A549 treated with AZD9567 at 1 μM for 4 hours (cell line): ENCODE results near the gene COPS4. TPM values are rescaled to one million over a fixed set of nuclear protein-coding genes. Genes with fewer than 3 reads are reported as not detected.

ENCODE experiments used
- total RNA-seq: library from RNA; stranded (reverse); fragments of 200-300 nt; extraction: Qiagen RNA extraction; gene quantifications from 5 replicates; pipeline ENCODE4 v1.2.3, GENCODE V29; 2022; ENCODE audit not compliant: insufficient read depth

The COPS4 gene
- total RNA-seq = 22.5 to 31.1 TPM (median 24.3 TPM) in 5 replicates

GRCh38 chr4:83034630-83035494 is at the start of gene COPS4:
COPS4 (plus strand) TSS chr4:83035183; CDS start chr4:83035225, 42 bp downstream.

GRCh38 chr4:83010522-83011318 is 24.3 kb upstream of the COPS4 start, which contains the start of gene LIN54:
LIN54 (minus strand) TSS chr4:83010823; CDS start chr4:82984844, 25,979 bp downstream.

GRCh38 chr4:83114576-83114975 is 79.6 kb downstream of the COPS4 start, which contains the start of gene PLAC8:
PLAC8 (minus strand) TSS chr4:83114729; CDS start chr4:83107921, 6,808 bp downstream.

Other genes starting within 250 kb of the COPS4 start
- 5.6 to 7.3 TPM (median 5.9 TPM) in 5 replicates for gene SCD5, start 236.4 kb upstream of the COPS4 start, total RNA-seq
- gene SEC31A, start 144.0 kb upstream of the COPS4 start, total RNA-seq = 80.3 to 87.2 TPM (median 84.4 TPM) in 5 replicates
- 1.4 to 5.0 TPM (median 1.7 TPM) in 5 replicates for gene THAP9, start 134.4 kb upstream of the COPS4 start, total RNA-seq
- gene LIN54, start 24.4 kb upstream of the COPS4 start, total RNA-seq = 5.7 to 8.7 TPM (median 7.1 TPM) in 5 replicates
- 0.84 to 1.3 TPM (median 1.2 TPM) in 4 of 5 replicates, not detected in the other for gene PLAC8, start 79.5 kb downstream of the COPS4 start, total RNA-seq
- gene COQ2, start 249.6 kb downstream of the COPS4 start, total RNA-seq = 15.1 to 20.8 TPM (median 19.7 TPM) in 5 replicates